Stimulated activated CD4-positive, alpha-beta T cell treated with anti-CD3 and anti-CD28 coated beads, Interleukin-15, amount 100 ng/mL, for 24 hours (primary cell): ENCODE measurements around the gene LHX4.
A peak's percentile ranks its signal among the peaks of the same experiment; 100 is the strongest.

Experiments used
- DNase-seq: peaks from one replicate; pipeline ENCODE4 v3.0.0-alpha.2; 2020

The LHX4 gene

DNA sequence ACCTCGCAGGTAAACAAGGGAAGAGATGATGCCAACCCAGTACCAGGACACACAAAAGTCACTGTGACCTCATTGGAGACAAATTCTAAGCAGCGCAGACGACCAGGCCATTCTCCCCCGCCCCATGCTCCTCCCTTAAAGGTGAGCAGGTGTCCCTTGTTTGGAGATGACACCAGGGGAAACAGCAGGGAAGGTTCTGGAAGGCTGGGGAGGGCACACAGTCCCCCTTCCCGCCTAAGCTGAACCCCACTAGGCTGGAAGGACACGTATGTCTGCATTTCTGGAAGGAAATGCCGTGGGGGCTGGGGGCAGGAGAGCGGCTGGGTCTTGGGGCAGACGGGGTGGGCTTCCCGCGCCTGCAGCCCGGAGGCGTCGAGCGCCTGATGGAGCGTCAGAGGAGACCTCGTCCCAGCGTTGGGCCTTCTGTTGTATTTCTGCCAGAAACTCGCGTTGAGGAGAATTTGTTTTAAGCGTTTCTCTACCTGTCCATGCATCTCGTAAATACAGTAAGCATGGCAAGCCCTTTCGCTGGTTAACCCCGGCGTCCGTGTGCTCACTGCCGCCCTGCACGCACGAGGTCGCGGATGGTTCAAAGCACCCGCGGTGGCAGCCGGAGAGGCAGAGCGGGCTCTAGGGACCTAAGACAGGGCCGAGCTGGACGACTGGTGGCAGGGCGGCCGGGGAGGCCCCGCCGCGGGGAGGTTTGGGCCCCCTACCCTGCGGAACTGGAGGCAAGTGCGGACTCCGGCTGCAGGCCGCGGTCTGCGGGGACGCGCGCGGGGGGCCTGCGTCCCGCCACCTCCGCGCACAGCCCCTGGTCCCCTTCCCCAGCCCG lies 1.2 kb upstream of the LHX4 start:
- DNase-seq: peak; percentile 38

DNA sequence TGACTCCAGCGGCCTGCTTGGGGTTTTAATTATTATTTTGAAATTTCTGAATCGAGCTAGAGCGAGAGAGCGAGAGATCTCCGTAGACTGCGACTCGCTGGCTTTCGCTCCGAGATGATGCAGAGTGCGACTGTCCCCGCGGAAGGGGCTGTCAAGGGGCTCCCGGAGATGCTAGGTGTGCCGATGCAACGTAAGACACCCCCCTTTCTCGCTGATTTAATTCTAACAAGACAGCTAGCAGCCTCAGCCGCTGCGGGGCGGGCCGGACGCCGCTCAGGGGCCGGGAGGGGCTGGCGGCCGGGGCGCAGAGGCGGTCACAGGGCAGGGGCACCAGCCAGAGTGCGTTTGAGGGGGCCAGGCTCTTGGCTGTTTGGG lies 339 bp downstream of the LHX4 start:
- DNase-seq: no peak

DNA sequence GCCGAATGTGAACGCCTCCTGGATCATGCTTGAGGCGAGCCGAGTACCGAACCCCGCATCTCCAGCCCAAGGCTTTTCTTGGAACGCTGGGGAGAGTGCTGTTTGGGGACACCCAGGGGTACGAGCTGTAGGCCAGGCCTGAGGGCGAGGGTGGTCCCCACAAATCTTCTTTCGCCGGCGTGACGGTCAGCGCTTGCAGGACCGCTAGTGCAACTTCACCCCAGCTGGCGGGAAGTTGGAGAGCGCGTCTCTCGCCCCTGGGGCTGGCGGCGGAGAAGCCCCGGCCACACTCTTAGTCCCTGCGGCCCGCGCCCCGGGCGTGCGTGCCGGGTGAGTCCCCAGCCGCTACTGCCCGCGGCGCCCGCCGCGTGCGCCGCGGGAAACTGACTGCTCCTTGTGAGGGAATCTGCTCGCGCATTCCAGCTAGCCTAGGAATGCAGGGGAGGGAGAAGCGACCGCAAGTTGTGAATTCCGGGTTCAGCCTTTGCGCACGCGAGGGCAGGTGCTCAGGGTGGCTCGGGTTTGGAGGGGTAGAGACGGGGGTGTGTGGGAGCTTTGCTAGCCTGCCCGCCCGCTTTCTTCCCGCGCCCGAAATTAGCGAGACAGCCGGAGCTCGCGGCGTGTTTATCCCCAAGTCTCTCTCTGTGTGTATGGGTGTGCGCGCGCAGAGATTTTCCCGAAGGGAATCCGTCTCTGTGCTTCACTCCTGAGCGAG lies 884 bp downstream of the LHX4 start:
- peak; percentile 32 for DNase-seq

DNA sequence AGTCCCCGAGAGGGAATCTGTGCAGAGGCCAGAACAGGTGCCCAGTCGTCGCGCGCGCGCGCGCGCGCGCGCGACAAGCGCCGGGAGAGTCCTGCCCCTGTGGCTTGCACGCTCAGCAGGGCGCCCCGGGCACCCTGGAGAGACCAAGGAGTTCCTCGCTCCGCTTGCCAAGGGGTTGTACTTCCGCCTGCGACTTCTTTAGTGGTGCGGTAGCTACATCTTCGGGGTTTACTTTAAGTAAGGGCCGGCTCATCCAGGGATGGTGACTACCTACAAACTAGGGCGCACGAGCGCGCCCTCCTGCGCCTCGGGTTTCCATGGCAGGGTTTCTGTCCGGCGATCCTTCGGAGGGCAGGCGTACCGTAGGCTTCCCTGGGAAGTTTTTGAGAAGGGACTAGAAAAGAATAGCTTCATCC lies 1.4 kb downstream of the LHX4 start:
- peak; percentile 45 for DNase-seq

DNA sequence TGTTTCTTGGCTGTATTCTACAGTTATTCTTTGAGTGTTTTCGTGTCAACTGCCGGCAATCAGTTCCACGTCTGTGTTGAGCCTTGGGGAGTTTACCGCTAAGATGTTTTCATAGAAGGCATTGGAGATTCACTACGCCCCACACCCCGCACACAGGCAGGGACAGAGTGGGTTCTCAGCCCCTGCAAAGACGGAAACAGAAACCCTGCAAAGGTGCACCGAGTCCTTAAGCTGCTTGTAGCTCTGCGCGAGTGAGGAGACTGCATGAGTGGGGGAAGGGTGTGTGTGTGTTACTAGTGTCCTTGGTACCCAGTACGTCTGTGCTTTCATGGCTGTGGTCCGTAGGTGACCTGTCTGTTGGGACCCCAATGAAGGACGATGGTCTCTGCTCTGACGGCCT lies 1.9 kb downstream of the LHX4 start:
- DNase-seq: peak; percentile 14

DNA sequence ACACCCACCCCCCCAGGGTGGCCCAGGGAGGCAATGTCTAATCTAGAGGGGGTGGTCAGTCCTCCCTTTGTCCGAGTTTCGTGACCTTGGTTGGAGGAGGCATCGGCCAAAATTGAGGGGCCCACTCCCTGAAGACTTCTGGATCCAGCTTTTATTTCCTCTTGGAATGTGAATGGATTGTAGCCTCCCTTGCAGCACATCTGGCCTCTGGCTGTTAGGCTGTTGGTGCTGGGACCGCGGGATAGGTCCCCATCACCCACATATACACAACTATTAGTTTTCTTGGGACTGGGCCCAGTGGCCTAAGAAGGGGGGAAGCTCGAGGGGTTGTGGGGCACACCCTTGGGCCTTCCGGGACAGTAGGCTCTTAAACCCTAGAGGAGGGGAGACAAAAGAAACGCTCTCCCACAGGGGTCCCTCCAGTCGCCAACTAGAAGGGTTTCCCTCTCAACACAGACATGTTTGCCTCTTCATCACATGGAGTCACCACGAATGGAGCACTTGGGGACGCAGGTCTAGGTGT lies 2.5 kb downstream of the LHX4 start:
- DNase-seq: no peak

DNA sequence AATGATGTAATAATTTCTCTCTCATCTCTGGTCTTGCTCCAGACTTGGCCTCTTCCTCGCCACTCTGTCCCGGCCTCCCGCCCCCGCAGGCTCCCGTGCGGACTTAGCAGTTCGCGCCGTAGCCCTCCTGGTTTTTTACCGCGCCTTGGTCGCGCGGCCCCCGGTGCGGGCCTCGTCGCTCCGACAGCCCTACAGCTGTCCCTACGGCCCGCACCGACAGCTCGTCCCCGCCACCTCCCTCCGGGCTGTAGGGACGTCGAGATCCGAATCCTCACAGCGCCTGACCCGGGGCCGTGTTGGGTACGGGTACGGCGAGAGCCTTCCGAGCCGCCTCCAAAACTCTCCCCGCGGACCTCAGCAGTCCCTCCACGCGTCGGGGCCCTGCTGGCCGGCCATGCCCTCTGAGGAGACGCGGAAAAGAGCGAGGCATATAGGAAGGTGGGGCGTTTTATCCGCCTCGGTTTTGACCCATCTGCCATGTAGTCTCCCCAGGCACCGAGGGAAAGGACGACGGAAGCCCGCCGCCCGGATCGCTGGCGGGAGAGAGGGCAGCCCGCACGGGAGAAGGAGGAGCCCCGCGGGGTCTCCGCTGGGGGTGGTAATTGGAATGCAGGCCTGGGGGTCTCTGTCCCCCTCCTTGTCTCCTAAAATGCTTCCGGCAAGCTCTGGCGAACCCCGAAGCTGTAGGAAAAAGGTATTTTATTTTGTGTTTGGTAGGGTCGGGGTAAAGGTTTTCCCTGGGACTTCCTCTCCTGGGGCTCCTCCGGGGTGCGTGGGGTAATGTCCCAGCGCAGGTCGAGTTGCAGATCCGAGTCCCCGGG lies 3.3 kb downstream of the LHX4 start:
- peak; percentile 16 for DNase-seq

DNA sequence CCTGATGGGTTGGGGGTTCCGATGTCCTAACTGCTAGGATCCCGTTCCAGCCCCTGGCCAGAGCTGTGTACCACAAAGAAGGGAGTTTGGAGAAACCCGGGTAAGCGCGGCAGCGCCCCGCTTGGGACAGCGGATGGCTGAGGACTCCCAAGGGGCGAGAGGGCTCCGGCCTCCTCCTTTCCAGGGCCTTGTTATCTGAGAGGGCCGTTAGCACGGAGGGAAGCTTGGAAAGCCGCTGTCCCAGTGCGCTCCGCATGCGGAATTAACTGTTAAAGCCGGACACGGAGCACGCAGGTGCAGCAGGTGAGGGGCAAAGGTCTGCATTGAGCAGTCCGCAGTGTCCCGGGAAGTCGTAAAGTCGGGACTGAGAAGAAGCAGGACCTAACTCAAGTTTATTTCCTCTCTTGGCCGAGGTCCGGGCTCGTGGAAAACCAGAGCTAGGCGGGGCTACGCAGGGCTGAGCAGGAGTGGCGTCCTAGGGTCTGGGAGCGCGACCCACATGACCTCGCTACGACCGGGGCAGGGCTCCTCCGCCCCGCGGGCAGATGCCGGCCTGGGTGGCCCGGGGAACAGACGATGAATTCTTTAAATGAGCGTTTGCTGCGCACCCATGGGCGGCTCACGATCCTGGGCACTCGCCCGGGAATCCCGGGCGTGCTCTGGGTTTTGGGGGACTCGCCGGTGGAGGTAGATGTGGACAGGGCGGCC lies 4.5 kb downstream of the LHX4 start:
- DNase-seq: peak; percentile 24

DNA sequence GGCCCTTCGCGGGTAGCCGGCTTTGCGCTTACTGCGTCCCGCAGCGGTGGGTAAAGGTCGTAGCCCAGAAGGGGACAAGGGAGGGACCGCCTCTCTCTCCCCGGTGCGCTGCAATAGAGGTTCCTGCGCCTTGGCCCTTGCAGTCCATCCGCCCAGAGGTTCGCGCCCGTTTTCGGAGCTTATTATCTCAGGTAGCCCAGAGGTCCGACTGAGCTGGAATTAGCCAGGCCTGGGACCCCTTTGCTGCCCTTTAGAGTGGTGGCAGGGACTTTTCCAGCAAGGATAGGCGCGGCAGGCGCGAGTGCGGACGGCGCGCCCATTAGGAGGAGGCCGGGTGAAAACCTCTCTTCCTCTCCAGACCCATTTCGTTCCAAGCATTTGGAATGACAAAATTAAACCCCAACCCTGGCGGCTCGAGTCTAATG lies 5.0 kb downstream of the LHX4 start:
- peak; percentile 20 for DNase-seq

DNA sequence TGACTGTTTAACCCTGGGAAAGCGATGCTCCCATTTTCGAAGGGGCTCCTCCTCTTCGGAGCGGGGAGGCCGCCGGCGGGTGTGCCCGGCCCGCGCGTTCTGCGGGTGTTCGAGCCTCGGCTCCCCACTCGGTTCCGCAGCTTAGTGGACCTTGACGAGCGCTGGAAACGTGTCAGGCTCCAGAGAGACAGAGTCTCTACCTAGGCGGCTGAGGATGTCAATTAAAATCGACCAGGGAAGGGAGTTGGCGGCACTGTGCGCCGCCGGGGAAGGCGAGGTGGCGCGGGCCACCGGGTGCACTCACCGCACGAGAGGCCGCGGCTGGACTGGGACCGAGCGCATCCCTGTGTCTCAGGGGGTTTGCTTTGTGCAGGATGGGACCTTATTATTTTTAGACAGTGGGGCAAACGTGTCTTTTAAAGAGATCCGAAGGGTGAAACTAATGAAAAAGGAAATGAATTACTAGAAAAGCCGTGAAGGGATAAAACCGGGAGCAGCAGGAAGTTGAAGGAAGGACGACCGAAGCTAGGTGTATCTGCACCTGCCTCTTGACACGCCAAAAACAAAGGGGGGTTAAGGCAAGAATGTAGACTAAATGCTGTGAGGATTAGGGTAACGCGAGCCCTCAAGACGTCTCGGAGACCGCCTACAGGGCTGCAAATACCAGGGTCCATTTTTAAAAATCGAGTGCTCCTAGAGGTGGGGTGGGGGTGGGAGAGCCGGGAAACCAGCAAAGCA lies 5.6 kb downstream of the LHX4 start:
- DNase-seq: no peak

DNA sequence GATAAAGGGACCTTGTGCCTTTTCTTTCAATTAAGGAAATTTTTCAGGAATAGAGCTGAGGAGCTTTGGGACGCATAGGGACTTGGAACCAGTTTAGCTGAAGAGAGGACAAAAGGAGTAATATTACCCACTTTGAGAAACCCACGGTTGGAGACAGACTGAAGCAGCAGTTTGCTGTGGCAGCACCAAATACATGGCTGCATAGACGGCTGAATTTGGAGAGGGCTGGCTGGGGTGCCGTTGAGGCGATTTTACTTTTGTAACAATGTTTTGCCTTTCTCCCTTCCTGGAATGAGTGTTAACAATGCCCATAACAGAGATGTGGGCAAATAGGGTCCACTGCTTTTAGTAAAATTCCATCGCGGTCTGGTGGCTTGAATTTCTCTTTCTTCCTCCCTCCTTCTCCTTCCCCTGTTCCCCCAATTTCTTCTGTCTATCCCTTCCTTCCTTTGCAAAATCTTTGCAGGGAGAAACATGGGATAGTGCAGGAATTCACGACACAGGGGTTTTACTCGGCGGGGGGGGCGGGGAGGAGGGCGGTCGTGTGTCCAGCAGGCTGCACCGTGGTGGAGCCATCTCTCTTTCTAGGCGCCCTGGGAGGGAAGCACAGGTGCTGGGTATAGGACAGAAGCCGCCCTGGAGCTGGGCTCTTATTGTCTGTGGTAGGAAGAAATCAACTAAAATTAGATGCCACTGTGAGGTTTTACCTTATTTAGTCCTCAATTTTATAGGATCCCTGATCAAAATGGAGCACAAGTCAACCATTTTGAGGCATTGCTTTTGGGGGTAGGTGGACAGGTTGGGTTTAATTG lies 6.8 kb downstream of the LHX4 start:
- DNase-seq: no peak

DNA sequence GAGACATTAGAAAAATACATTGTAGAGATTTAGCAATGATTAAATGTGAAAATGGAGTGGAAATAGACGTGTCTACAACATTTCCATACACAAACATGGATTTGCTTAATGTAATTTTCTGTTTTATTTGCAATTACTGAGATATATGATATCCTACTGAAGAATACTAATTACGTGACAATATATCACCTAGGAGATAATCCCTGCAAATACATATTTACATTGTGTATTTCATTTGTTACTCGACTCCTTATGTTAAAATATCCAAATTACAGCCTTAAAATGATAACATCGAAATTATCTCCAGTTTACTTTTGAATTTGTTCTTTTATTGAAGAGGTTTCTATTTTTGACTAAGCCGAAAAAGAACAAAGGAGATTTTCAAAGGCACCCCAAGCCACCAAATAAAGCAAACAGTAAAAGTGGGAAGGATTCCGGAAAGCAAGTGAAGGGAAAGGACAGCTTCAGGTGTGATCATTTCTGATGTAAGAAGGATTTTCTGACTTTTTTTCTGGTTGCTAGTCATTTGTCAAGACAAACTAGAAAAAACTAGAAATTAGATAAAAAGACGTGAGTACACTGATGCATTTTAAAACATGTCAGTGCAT lies 7.9 kb downstream of the LHX4 start:
- DNase-seq: no peak

DNA sequence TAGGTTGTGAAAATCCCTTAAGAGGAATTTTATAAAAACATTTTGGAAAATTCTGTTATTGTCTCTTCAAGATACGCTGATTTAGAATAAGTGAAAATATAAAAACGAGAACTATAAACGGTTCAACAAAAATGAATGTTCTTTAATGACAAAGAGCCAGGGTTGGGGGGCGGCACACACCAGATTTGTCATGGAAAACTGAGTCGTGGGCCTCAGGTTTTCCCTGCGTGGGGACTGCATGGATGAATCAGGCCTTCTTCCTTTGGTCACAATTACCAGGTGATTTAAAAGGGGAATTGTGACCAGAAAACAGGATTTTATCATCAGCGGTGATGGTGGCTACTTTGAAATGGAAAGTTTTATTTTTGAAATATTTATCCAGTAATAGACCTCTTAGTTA lies 8.6 kb downstream of the LHX4 start:
- no peak for DNase-seq

DNA sequence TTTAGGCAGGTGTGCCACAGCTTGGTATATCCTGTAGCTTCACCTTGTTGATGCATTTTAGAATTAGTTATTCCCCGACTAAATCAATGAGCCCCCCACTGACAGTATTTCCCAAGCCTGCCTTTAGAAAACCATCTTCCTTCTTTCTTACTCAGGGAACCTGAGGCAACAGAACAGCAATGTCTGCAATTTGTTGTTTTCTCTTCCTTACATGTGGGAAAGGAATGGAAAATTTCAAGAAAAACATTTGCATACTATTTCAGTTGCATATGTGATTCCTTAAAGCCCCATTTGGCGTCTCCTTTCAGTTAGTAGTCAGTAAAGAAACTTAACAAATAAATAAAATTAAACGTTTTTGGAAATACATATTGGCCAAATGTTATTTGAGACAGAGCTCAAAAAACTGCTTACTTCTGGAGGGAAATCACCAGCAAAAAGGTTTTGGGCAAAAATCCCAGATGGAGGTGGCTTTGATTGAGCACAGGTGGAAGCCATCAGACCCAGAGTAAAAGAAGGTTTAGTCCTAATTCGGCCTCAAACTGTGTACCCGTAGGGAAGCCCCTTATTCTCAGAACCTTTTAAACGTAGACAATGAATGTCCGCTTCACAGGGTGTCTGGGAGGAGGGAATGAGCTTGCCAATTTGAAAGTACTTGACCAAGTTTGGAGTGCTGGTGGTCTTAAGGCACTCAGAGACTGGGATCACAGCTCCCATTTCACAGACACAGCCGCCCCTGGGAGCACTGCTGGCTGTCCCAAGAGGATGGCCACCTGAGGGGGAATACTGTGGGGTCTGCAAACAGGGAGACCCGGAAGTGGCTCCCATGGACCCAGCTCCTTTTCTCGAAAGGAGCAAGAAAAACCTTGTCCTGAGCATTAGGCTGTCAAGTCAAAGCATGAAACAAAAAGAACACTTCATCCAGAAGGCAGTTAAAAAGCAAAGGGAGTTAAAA lies 9.4 kb downstream of the LHX4 start:
- no peak for DNase-seq

DNA sequence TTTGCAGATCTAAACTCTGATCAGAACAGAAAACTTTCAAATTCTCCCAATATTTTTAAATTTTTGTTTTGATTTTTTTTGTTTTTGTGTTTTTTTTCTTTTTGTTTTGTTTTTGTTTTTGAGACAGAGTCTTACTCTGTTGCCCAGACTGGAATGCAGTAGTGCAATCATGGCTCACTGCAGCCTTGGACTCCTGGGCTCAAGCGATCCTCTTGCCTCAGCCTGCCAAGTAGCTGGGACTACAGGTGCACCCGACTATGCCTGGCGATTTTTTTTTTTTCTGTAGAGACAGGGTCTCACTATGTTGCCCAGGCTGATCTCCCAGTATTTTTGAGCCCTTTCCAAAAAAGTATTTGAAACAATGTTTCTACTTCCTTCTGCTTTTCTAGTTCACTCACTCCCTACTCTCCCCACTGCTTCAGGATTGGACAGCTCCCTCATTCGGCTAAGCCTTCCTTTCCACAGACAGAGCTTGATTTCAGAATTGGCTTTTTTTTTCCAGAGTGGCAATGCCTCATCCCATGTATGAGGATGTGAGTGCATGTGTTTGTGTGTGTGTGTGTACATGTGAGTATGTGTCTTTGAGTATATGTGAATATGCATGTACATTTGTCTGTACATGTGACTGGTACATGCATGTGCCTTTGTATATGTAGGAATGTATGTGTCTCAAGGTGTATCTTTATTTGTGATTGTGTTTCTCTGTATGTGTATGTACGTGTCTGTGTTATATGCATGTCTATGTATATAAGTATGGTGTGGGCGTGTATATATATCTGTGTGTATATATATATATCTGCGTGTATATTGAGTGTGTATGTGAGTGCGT lies 11.9 kb downstream of the LHX4 start:
- no peak for DNase-seq

DNA sequence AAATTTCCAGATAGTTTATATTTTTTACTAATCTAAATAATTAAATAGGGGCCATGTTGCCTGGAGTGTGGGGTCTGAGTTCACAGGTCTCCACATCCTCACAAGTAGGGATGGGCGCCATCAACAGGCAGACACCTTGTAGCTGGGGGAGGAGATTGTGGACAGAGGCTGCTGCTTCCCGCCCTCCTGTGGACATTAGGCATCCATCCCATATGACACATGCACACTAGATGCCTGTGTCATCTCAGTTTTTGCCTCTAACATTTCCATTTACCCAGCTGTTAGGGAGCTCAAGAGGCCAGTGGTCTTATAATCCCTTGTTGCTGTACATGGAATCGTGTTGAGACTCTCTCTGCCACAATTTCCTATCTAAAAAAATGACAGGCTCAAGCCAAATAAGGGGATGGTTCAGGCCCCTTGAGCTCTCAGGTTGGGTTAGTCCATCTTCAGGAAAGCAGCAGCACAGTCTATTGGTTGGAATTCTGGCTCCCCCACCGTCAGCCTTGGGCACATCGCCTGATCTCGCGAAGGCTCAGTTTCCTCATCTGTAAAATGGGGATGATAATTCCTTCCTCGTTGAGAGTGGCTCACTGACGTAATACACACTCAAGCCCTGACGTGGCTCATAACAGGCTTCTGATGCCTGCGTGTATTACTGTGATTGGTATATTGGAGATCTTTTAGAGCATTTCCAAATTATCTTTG lies 13.6 kb downstream of the LHX4 start:
- no peak for DNase-seq

DNA sequence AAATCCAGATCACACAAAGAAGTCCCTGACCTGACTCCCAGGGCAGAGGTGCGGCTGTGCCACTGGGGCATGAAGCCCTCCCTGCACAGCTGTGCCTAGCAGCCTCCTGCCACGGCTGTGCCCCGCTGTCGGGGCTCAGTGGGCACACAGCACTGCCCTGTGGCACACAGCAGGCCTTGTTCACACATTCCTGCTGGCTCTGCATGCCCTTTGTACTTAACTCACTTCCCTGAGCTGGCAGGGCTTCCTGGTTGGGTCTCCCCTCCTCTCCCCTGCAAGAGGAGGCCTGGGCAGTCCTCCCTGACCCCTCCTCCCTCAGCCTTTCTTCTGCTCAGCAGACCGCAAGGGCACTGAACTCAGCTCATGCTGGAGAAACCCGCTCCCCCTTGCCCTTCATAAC lies 14.8 kb downstream of the LHX4 start:
- no peak for DNase-seq

DNA sequence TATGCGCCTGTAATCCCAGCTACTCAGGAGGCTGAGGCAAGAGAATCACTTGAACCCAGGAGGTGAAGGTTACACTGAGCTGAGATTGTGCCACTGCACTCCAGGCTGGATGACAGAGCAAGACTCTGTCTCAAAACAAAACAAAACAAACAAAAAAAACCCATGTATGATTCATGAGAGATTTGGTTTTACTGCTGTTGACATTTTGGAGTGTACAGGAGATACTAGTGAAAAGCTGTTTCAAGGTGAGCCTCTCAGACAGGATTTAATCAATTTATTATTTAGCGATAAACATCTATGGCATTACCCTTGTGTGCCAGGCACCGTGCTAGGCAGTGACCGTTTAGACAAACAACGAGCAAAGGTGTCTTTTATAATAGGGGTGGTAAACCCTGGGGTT lies 16.5 kb downstream of the LHX4 start:
- DNase-seq: no peak
